CMK (cell line): Measurements from ENCODE around the gene AFTPH.

Experiments
- DNase-seq: peaks from one replicate; pipeline ENCODE4 v3.0.0-alpha.2; 2010; ENCODE audit warnings: low read depth

AFTPH gene

DNA sequence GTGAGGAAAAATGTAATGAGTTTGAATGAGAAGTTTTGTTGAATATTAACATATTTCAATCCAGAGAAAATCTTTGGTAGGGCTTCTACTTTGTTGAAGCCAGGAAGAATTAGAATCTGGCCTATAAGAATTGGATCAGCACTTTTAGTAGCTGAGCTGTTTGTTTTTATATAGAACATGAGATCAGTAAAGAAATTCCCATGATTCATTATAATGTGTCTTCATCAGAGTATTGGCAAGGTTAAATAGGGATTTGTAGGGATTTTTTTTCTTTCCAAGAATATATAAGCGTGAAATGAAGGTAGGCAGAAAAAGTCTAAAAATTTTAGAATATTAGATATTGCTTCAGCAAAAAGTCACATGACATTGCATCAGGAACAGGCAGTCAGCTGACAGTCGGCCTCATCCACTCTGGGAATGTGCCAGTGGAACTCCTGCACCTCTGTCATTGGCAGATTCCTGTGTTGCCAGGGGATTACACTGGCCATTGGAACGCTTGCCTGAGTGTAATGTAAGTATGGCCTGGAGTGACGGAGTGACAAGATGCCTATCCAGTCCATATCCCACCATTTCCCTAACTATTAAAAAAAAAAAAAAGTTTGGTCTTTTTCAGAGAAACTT is 69.0 kb downstream of the AFTPH start:
- DNase-seq, result no peak

GRCh38 chr2:64594226-64594989 is 70.3 kb downstream of the AFTPH start:
- DNase-seq, result no peak

GRCh38 chr2:64595397-64596176 is 71.5 kb downstream of the AFTPH start:
- DNase-seq, result no peak

- no peak for DNase-seq
These were observed 74.1 kb downstream of the AFTPH start for GRCh38 chr2:64598226-64598625.

GRCh38 chr2:64599469-64599868 is 75.3 kb downstream of the AFTPH start:
- no peak for DNase-seq

DNA sequence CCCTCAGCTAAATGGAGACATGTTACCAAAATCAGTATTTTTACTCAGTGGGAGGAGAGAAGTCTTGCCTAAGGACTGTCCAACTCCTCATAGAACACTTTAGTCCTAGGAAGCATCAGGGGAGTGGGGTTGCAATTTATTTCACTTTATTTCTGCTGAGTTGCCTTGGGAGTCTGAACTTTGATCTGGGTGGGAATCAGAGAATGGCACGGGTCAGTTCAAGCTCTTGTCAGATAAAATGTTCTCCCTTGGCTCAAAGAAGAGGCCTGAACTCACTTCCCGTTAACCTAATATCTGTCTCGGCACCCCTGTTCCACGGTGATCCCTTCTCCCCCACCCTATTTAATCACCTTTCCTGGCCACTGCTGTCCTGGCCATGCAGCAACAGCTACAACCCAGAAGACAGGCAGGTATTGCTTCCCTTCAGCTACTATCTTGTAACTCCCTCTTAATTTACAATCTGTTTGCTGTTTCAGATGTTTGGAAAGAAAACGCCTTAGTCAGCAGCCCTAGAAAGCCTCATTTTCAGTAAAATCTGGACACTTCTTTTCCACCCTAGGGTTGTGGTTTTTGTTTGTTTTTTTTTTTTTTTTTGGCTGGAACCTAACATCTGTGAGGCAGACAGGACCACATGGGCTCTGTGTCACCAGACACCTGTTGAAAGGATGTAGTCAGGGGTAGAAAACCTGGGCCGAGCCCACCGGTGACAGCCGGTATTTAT is 77.1 kb downstream of the AFTPH start:
- no peak for DNase-seq

DNA sequence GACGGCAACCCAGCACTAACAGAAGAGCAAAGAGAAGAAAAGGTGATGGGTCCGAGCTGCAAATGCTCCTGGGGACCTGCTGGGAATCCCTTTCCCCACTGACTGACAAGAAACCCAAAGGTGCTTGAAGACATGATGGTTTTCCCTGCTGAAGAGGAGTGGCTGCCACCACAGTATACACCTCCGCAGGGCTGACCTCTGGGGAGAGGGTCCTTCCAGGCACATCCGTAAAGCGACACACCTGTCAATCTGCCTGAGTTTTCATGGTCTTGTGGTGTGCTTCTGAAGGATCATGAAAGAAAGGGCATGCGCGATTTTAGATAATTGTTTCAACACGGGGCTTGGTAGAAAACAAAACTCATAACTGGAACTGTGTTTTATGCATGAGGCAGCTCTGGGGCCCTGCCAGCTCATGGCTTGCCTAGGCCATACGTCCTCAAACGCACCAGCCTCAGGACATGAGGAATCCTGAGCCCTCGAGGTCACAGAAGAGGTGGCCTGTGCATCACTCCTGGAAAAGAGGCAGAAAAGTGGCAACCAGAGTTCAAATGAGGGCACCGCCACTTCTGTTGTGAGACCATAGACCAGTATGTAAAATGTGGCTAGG is 77.8 kb downstream of the AFTPH start:
- DNase-seq, result no peak

- no peak for DNase-seq
These were observed 78.3 kb downstream of the AFTPH start for GRCh38 chr2:64602436-64602835.

DNA sequence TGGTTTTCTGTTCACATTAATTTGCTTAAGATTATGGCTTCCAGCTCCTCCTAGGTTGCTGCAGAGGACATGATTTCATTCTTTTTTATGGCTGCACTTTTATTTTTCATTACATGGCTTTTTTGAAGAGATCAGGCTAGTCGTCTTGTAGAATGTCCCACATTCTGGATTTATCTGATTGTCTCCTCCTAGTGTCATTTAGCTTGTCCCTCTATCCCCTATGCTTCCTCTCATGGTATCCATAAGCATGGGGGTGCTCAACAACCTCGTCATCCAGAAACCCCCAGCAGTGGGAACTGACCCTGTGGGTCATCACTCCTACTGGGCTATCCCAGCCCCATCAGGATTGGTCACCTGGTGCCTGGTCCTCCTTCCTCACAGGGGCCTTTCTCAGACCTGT is 80.0 kb downstream of the AFTPH start:
- no peak for DNase-seq

- DNase-seq, result no peak
These were observed 80.9 kb downstream of the AFTPH start for GRCh38 chr2:64605026-64605471.

GRCh38 chr2:64605991-64606478 is 81.9 kb downstream of the AFTPH start:
- no peak for DNase-seq

DNA sequence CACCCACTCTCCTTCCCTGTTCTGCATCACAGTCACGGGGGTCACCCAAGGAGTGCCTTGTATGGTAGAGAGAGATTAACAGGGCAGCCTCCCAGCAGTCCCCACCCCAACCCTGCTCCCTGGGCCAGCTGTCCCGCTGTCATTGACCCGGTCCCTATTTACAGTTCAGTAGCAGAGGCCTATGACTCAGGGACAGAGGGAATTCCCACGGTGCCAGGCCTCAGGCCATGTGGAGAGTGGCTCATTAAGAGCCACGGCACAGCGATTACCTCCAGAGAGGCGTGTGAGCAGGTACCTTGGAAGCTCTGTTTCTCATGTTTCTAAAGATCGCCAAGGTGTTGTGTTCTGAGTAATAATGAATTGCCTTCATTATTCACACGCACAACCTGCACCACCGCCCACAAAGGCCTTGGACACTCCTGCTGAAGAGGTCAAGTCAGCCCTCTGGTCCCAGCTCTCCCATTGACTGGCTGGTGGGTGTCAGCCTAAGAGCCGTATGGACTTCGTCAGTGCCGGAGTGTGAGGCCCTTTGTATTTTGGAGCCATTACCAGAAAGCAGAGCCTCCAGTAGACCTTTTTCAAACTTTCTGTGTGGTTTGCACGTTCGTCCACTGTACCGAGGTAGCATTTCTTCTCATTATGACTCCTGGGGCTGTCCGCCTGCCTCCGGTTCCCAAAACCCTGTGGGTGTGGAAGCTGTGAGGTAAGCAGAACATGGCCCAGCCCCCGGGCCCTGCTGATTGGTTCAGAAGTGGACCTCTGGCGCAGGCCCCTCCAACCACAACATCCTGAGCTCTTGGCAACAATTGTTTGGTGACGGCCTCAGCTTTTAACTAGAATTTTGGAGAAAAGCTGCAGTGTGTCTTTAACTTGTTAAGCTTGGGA is 82.6 kb downstream of the AFTPH start:
- DNase-seq, result no peak

- DNase-seq, result no peak
These were observed 83.5 kb downstream of the AFTPH start for GRCh38 chr2:64607381-64608304.

DNA sequence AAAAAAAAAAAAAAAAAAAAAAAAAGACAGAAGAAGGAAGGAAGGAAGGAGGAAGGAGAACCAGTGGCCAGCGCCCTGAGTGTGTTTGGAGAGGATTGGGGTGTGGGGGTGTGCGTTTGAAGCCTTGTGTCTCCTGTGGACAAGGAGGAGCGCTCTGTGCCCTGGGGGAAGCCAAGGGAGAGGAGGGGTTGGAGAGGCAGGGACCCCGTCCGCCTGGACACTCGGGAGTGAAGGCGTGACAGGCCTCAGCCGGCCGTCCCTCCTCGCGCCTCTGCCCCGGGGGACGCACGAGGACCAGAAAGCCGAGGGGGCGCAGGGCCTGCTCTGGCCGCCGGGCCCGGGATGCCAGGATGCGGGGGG is 84.7 kb downstream of the AFTPH start:
- no peak for DNase-seq

DNA sequence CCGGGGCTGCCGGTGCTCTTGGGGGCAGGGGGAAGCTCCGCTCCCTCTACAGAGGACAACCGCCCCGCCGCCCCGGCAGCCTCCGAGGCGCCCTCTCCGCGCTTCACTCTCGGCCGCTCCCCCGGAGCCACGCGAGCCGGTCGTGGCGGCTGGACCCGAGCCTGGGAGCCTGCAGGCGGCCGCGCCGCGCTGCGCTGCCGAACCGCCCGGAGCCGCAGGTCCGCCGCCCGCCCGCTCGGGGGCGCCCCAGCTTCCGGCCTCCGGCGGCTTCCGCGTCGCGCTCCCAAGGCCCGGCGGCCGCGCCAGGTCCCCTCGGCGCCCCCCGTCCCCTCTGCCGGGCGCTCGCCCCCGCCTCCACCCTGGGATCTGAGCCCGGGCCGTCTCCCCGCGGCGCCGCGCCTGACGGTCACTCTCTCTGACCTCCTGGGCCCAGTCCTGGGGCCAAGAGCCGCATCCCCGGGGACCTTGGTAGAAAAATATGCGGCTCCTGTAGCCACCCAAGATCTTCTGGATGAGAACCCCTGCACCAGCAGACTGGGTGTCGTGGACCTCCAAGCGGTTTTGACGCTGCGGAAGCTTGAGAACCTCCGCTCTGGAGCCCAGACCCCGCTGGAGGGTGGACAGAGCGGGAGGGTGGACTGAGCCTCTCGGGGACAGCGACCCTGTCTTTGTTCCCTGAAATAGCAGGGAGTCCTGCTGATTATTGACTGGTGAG is 85.3 kb downstream of the AFTPH start:
- DNase-seq, result no peak

DNA sequence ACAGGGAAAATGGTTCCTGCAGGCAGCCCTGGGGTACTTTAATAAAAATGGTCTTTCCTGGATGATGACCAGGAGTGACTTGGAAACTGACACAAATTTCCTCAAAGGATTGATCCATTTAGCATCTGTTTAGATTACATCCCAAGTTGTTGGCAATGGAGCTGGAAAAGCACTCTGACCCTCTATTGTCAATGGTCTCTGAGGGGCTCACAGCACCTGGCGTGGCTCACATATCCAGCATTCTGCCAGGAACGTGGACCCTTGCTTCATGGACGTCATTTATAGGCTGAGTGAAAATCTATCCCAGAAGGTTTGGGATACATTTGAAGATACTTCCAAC is 85.8 kb downstream of the AFTPH start:
- no peak for DNase-seq

GRCh38 chr2:64610316-64610855 is 86.3 kb downstream of the AFTPH start:
- DNase-seq, result no peak

DNA sequence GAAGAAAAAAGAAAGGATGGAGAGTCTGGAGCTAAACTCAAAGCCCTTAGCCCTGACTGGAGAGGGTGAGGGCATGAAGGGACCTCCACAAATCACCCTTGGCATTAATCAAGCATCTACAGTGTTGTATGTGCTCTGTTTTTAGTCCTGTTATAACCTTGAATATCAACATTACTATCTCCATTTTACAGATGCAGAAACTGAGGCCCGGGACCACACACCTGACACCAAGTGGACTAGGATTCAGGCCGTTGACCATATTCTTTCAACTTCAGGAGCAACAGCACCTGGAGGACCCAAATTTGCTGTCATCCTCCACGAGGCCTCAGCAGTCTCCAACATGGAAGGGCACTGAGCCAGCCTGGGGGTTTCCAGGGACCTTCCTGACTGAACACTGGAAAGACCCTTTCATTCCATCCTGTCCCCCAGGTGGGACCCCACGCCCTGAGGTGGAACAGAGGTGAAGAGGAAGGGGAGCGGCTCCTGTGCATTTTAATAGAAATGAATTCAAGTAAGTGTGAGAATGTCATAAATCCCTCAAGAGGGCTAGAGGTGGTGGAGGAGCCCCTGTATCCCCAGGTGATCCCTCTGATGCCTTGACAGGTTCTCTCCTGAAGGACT is 88.6 kb downstream of the AFTPH start:
- DNase-seq, result no peak
